HEK293 (cell line): ENCODE data around the gene GPR21.

Experiments
- CTCF ChIA-PET: fragments of 350-600 bp; formaldehyde crosslinking; extraction: SDS; loops from one replicate; lab custom pipeline; 2021; ENCODE audit warnings: antibody characterized with exemption; lab: Yijun Ruan, JAX
- POLR2A ChIA-PET: fragments of 300-600 bp; formaldehyde crosslinking; extraction: SDS; loops from one replicate; lab custom pipeline; 2020; ENCODE audit warnings: antibody characterized with exemption, inconsistent platforms; lab: Yijun Ruan, JAX
- H3K27ac ChIP-seq: fragments of 200-500 bp; sonication (Bioruptor generic); 2 replicates; pipeline ENCODE4 v1.5.1; 2014; ENCODE audit warnings: low read depth, low read length, control low read depth, inconsistent platforms; ENCODE audit errors: extremely low read depth
- H3K36me3 ChIP-seq, 2 experiments: fragments of 200-500 bp in 1 of 2; sonication (Bioruptor generic) in 1 of 2; 1 replicate in 1 of 2; 2 replicates in 1 of 2; pipeline ENCODE4 v1.5.1; 2014 to 2017; ENCODE audit warnings: inconsistent platforms in 2 of 2, low read length in 2 of 2; ENCODE audit not compliant: control insufficient read depth in 2 of 2, insufficient read depth in 1 of 2
- H3K4me1 ChIP-seq: fragments of 200-500 bp; sonication (Bioruptor generic); 2 replicates; pipeline ENCODE4 v1.5.1; 2014; ENCODE audit warnings: mild to moderate bottlenecking, low read length, inconsistent platforms; ENCODE audit not compliant: control insufficient read depth, insufficient read depth
- H3K4me3 ChIP-seq: 2 replicates; pipeline ENCODE4 v1.5.1; 2011; ENCODE audit warnings: low read depth, mild to moderate bottlenecking, control low read depth, low read length, moderate library complexity
- H3K9me3 ChIP-seq: fragments of 200-500 bp; sonication (Bioruptor generic); 2 replicates; pipeline ENCODE4 v1.5.1; 2014; ENCODE audit warnings: low read depth, low read length, inconsistent platforms; ENCODE audit not compliant: control insufficient read depth, insufficient read depth
- HOXC10 ChIP-seq: sonication (generic); formaldehyde crosslinking; IDR thresholded peaks from 2 replicates; pipeline ENCODE4 v1.8.1; 2023; ENCODE audit warnings: mild to moderate bottlenecking, missing genetic modification reagents
- RBAK ChIP-seq: fragments of 450-650 bp; formaldehyde crosslinking; IDR thresholded peaks from 2 replicates; pipeline ENCODE4 v1.5.1; 2016; ENCODE audit warnings: missing biosample characterization, missing genetic modification characterization
- ZBTB17 ChIP-seq: fragments of 450-650 bp; formaldehyde crosslinking; IDR thresholded peaks from 2 replicates; pipeline ENCODE4 v1.5.1; 2016; ENCODE audit warnings: missing biosample characterization, missing genetic modification characterization
- ZBTB20 ChIP-seq: fragments of 450-650 bp; formaldehyde crosslinking; IDR thresholded peaks from 2 replicates; pipeline ENCODE4 v1.5.1; 2016; ENCODE audit warnings: missing biosample characterization, missing genetic modification characterization
- ZBTB21 ChIP-seq: fragments of 450-650 bp; formaldehyde crosslinking; IDR thresholded peaks from 2 replicates; pipeline ENCODE4 v1.5.1; 2017; ENCODE audit warnings: missing biosample characterization, missing genetic modification characterization
- ZNF302 ChIP-seq: fragments of 450-650 bp; formaldehyde crosslinking; IDR thresholded peaks from 2 replicates; pipeline ENCODE4 v1.5.1; 2016; ENCODE audit warnings: missing biosample characterization, missing genetic modification characterization, low read depth
- ZNF350 ChIP-seq: fragments of 450-650 bp; formaldehyde crosslinking; IDR thresholded peaks from 2 replicates; pipeline ENCODE4 v1.5.0; 2017; ENCODE audit warnings: missing biosample characterization, mild to moderate bottlenecking, missing genetic modification characterization
- ZNF571 ChIP-seq: fragments of 450-650 bp; formaldehyde crosslinking; IDR thresholded peaks from 2 replicates; pipeline ENCODE4 v1.5.0; 2017; ENCODE audit warnings: missing biosample characterization, missing genetic modification characterization
- ZSCAN30 ChIP-seq: fragments of 450-650 bp; IDR thresholded peaks from 2 replicates; pipeline ENCODE4 v1.5.1; 2018; ENCODE audit warnings: missing biosample characterization, mild to moderate bottlenecking, missing genetic modification characterization, moderate library complexity
- TF ChIP-seq, protein P1 (sequence below): fragments of 450-650 bp; formaldehyde crosslinking; conservative IDR thresholded peaks from 2 replicates; pipeline ENCODE4 v1.5.1; 2016; ENCODE audit warnings: low read depth, missing biosample characterization, missing genetic modification characterization
- TF ChIP-seq, protein P2 (sequence below): fragments of 450-650 bp; formaldehyde crosslinking; IDR thresholded peaks from 2 replicates; pipeline ENCODE4 v1.5.1; 2016; ENCODE audit warnings: missing biosample characterization, missing genetic modification characterization
- TF ChIP-seq, protein P3 (sequence below): fragments of 450-650 bp; formaldehyde crosslinking; IDR thresholded peaks from 2 replicates; pipeline ENCODE4 v1.5.0; 2017; ENCODE audit warnings: missing biosample characterization, missing genetic modification characterization, borderline replicate concordance
- TF ChIP-seq, protein P4 (sequence below): fragments of 450-650 bp; formaldehyde crosslinking; IDR thresholded peaks from 2 replicates; pipeline ENCODE4 v1.5.1; 2016; ENCODE audit warnings: missing biosample characterization, missing genetic modification characterization, borderline replicate concordance
- TF ChIP-seq, protein P5 (sequence below): fragments of 450-650 bp; formaldehyde crosslinking; IDR thresholded peaks from 2 replicates; pipeline ENCODE4 v1.5.1; 2016; ENCODE audit warnings: missing biosample characterization, missing genetic modification characterization, low read depth

Gene GPR21

GRCh38 chr9:123043081-123043939 lies 9.8 kb downstream of the GPR21 start:
- CTCF ChIA-PET, result no interaction called here
- peaks cover 0 to 29% of the 10 kb centered on the region in 2 experiments; a peak in 1 of 3 replicates for H3K36me3 ChIP-seq
- H3K9me3 ChIP-seq, result no peaks in the 10 kb centered on the region
- TF ChIP-seq, protein P1, sequence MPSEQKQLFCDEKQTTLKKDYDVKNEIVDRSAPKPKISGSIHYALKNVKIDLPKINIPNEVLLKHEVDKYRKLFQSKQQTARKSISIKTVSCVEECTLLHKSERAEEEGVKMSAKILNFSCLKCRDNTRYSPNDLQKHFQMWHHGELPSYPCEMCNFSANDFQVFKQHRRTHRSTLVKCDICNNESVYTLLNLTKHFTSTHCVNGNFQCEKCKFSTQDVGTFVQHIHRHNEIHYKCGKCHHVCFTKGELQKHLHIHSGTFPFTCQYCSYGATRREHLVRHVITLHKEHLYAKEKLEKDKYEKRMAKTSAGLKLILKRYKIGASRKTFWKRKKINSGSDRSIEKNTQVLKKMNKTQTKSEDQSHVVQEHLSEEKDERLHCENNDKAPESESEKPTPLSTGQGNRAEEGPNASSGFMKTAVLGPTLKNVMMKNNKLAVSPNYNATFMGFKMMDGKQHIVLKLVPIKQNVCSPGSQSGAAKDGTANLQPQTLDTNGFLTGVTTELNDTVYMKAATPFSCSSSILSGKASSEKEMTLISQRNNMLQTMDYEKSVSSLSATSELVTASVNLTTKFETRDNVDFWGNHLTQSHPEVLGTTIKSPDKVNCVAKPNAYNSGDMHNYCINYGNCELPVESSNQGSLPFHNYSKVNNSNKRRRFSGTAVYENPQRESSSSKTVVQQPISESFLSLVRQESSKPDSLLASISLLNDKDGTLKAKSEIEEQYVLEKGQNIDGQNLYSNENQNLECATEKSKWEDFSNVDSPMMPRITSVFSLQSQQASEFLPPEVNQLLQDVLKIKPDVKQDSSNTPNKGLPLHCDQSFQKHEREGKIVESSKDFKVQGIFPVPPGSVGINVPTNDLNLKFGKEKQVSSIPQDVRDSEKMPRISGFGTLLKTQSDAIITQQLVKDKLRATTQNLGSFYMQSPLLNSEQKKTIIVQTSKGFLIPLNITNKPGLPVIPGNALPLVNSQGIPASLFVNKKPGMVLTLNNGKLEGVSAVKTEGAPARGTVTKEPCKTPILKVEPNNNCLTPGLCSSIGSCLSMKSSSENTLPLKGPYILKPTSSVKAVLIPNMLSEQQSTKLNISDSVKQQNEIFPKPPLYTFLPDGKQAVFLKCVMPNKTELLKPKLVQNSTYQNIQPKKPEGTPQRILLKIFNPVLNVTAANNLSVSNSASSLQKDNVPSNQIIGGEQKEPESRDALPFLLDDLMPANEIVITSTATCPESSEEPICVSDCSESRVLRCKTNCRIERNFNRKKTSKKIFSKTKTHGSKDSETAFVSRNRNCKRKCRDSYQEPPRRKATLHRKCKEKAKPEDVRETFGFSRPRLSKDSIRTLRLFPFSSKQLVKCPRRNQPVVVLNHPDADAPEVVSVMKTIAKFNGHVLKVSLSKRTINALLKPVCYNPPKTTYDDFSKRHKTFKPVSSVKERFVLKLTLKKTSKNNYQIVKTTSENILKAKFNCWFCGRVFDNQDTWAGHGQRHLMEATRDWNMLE (tag by site-specific recombination), result no peak
- TF ChIP-seq ZBTB17 (no peak), ZNF571 (tag by site-specific recombination) (no peak), HOXC10 (CRISPR knock-in tag) (no peak), ZBTB20 (tag by site-specific recombination) (no peak), ZNF302 (tag by site-specific recombination) (no peak), ZBTB21 (tag by site-specific recombination) (no peak), ZSCAN30 (tag by site-specific recombination) (no peak), RBAK (tag by site-specific recombination) (no peak), ZNF350 (tag by site-specific recombination) (no peak)
- TF ChIP-seq, protein P2, sequence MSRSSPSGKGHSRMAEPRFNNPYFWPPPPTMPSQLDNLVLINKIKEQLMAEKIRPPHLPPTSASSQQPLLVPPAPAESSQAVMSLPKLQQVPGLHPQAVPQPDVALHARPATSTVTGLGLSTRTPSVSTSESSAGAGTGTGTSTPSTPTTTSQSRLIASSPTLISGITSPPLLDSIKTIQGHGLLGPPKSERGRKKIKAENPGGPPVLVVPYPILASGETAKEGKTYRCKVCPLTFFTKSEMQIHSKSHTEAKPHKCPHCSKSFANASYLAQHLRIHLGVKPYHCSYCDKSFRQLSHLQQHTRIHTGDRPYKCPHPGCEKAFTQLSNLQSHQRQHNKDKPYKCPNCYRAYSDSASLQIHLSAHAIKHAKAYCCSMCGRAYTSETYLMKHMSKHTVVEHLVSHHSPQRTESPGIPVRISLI (tag by site-specific recombination), result no peak
- TF ChIP-seq, protein P3, sequence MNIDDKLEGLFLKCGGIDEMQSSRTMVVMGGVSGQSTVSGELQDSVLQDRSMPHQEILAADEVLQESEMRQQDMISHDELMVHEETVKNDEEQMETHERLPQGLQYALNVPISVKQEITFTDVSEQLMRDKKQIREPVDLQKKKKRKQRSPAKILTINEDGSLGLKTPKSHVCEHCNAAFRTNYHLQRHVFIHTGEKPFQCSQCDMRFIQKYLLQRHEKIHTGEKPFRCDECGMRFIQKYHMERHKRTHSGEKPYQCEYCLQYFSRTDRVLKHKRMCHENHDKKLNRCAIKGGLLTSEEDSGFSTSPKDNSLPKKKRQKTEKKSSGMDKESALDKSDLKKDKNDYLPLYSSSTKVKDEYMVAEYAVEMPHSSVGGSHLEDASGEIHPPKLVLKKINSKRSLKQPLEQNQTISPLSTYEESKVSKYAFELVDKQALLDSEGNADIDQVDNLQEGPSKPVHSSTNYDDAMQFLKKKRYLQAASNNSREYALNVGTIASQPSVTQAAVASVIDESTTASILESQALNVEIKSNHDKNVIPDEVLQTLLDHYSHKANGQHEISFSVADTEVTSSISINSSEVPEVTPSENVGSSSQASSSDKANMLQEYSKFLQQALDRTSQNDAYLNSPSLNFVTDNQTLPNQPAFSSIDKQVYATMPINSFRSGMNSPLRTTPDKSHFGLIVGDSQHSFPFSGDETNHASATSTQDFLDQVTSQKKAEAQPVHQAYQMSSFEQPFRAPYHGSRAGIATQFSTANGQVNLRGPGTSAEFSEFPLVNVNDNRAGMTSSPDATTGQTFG (tag by site-specific recombination), result no peak
- TF ChIP-seq, protein P4, sequence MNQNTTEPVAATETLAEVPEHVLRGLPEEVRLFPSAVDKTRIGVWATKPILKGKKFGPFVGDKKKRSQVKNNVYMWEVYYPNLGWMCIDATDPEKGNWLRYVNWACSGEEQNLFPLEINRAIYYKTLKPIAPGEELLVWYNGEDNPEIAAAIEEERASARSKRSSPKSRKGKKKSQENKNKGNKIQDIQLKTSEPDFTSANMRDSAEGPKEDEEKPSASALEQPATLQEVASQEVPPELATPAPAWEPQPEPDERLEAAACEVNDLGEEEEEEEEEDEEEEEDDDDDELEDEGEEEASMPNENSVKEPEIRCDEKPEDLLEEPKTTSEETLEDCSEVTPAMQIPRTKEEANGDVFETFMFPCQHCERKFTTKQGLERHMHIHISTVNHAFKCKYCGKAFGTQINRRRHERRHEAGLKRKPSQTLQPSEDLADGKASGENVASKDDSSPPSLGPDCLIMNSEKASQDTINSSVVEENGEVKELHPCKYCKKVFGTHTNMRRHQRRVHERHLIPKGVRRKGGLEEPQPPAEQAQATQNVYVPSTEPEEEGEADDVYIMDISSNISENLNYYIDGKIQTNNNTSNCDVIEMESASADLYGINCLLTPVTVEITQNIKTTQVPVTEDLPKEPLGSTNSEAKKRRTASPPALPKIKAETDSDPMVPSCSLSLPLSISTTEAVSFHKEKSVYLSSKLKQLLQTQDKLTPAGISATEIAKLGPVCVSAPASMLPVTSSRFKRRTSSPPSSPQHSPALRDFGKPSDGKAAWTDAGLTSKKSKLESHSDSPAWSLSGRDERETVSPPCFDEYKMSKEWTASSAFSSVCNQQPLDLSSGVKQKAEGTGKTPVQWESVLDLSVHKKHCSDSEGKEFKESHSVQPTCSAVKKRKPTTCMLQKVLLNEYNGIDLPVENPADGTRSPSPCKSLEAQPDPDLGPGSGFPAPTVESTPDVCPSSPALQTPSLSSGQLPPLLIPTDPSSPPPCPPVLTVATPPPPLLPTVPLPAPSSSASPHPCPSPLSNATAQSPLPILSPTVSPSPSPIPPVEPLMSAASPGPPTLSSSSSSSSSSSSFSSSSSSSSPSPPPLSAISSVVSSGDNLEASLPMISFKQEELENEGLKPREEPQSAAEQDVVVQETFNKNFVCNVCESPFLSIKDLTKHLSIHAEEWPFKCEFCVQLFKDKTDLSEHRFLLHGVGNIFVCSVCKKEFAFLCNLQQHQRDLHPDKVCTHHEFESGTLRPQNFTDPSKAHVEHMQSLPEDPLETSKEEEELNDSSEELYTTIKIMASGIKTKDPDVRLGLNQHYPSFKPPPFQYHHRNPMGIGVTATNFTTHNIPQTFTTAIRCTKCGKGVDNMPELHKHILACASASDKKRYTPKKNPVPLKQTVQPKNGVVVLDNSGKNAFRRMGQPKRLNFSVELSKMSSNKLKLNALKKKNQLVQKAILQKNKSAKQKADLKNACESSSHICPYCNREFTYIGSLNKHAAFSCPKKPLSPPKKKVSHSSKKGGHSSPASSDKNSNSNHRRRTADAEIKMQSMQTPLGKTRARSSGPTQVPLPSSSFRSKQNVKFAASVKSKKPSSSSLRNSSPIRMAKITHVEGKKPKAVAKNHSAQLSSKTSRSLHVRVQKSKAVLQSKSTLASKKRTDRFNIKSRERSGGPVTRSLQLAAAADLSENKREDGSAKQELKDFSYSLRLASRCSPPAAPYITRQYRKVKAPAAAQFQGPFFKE, result no peak
- TF ChIP-seq, protein P5, sequence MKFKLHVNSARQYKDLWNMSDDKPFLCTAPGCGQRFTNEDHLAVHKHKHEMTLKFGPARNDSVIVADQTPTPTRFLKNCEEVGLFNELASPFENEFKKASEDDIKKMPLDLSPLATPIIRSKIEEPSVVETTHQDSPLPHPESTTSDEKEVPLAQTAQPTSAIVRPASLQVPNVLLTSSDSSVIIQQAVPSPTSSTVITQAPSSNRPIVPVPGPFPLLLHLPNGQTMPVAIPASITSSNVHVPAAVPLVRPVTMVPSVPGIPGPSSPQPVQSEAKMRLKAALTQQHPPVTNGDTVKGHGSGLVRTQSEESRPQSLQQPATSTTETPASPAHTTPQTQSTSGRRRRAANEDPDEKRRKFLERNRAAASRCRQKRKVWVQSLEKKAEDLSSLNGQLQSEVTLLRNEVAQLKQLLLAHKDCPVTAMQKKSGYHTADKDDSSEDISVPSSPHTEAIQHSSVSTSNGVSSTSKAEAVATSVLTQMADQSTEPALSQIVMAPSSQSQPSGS (tag by site-specific recombination), result no peak
- POLR2A ChIA-PET, result interaction anchor here (0.7 kb wide), 1 partner anchor 30 kb away, joined by 3 read pairs; no protein-coding TSS in a partner anchor
- H3K4me1 ChIP-seq, result no peaks in the 10 kb centered on the region
- no peak overlapping the region for H3K27ac ChIP-seq
- no peak overlapping the region for H3K4me3 ChIP-seq
